K562 (cell line): Measurements from ENCODE around the gene SMURF1. TPM values are rescaled to one million over a fixed set of nuclear protein-coding genes. Genes with fewer than 3 reads are reported as not detected.

Source experiments
- ATAC-seq: fragments of 200-7000 bp; cut with Tn5 transposase; 3 replicates; pipeline ENCODE4 v1.9.1; 2020; ENCODE audit warnings: moderate library complexity
- BruUV-seq: library from RNA; stranded (reverse); fragments of 400-500 nt; replicated peaks from 2 replicates; lab custom pipeline; 2021; lab: Mats Ljungman, UMichigan
- CTCF ChIA-PET: fragments of 300-600 bp; formaldehyde crosslinking; extraction: SDS; loops from one replicate; lab custom pipeline; 2021; ENCODE audit warnings: low intra/inter-chr PET ratio; lab: Yijun Ruan, JAX
- POLR2A ChIA-PET: fragments of 300-600, 350-650 bp; sonication (Branson Sonifier 250); formaldehyde crosslinking; extraction: SDS; loops from one replicate; lab custom pipeline; 2021; ENCODE audit warnings: antibody characterized with exemption, inconsistent platforms; lab: Yijun Ruan, JAX
- DNase-seq, 4 experiments: peaks; one replicate each; pipeline versions ENCODE4 v3.0.0 to v3.0.0-alpha.2; 2011 to 2018; ENCODE audit warnings: low spot score in 3 of 4, mixed read lengths in 3 of 4; ENCODE audit errors: extremely low read depth in 1 of 4
- FAIRE-seq: peaks from 2 replicates; lab custom pipeline; 2011; peaks lifted over from hg19 to GRCh38; lab: Jason Lieb, UNC
- H2AFZ ChIP-seq: 2 replicates; pipeline ENCODE4 v1.6.0; 2011; ENCODE audit warnings: low read depth, low read length, control low read depth, inconsistent platforms
- H3K27ac ChIP-seq: fragments of 200-600 bp; 3 replicates; pipeline ENCODE4 v1.8.0; 2011; ENCODE audit warnings: low read depth, mild to moderate bottlenecking, control low read depth, inconsistent platforms, low read length, moderate library complexity, mixed read lengths; ENCODE audit errors: extremely low read depth
- H3K27me3 ChIP-seq, 2 experiments: fragments of 300-600 bp in 1 of 2; 2 replicates in 1 of 2; 3 replicates in 1 of 2; pipeline versions ENCODE4 v1.6.0 to v1.8.0; 2011; ENCODE audit warnings: inconsistent platforms in 2 of 2, low read length in 2 of 2, mild to moderate bottlenecking in 1 of 2, mixed read lengths in 1 of 2, moderate library complexity in 1 of 2; ENCODE audit not compliant: control insufficient read depth in 2 of 2, insufficient read depth in 2 of 2
- H3K36me3 ChIP-seq: fragments of 300-600 bp; 3 replicates; pipeline ENCODE4 v1.8.0; 2011; ENCODE audit warnings: mild to moderate bottlenecking, low read length, inconsistent platforms; ENCODE audit not compliant: control insufficient read depth, insufficient read depth
- H3K4me1 ChIP-seq, 2 experiments: fragments of 200-600 bp in 1 of 2; replicated peaks in 1 of 2; 2 replicates in 1 of 2; 3 replicates in 1 of 2; pipeline versions ENCODE4 v1.5.1 to v1.8.0; 2011; ENCODE audit warnings: inconsistent platforms in 2 of 2, low read length in 2 of 2, mild to moderate bottlenecking in 1 of 2, mixed read lengths in 1 of 2, moderate library complexity in 1 of 2; ENCODE audit not compliant: control insufficient read depth in 2 of 2, insufficient read depth in 2 of 2
- H3K4me2 ChIP-seq: 2 replicates; pipeline ENCODE4 v1.6.1; 2011; ENCODE audit warnings: low read length, control low read depth, inconsistent platforms, mixed read lengths; ENCODE audit not compliant: insufficient read depth
- H3K4me3 ChIP-seq: fragments of 200-600 bp; sonication (generic), shearing (Covaris generic); 2 replicates; pipeline ENCODE4 v1.5.1; 2016; ENCODE audit warnings: control low read depth, inconsistent platforms
- H3K79me2 ChIP-seq: fragments of 200-600 bp; 3 replicates; pipeline ENCODE4 v1.8.0; 2011; ENCODE audit warnings: low read length, inconsistent platforms; ENCODE audit not compliant: control insufficient read depth, insufficient read depth
- H3K9ac ChIP-seq, 2 experiments: 2 replicates each; pipeline versions ENCODE4 v1.6.0 to v1.6.1; 2011; ENCODE audit warnings: low read depth in 2 of 2, low read length in 2 of 2, control low read depth in 1 of 2, inconsistent platforms in 1 of 2, mild to moderate bottlenecking in 1 of 2, mixed read lengths in 1 of 2; ENCODE audit not compliant: insufficient read depth in 1 of 2
- H3K9me1 ChIP-seq: one replicate; pipeline ENCODE4 v1.6.0; 2011; ENCODE audit warnings: inconsistent platforms, mild to moderate bottlenecking, low read length, moderate library complexity; ENCODE audit not compliant: control insufficient read depth, insufficient read depth
- H3K9me3 ChIP-seq: replicated peaks from 2 replicates; pipeline ENCODE4 v1.5.1; 2011; ENCODE audit warnings: low read depth, low read length, inconsistent platforms; ENCODE audit not compliant: control insufficient read depth, insufficient read depth
- H4K20me1 ChIP-seq: replicated peaks from 2 replicates; pipeline ENCODE4 v1.6.1; 2011; ENCODE audit warnings: low read length, inconsistent platforms, mixed read lengths; ENCODE audit not compliant: control insufficient read depth, insufficient read depth
- DEAF1 ChIP-seq: fragments of 450-650 bp; formaldehyde crosslinking; IDR thresholded peaks from 2 replicates; pipeline ENCODE4 v1.4.0; 2020; ENCODE audit warnings: mild to moderate bottlenecking, moderate library complexity
- HNRNPK ChIP-seq: fragments of 200-400 bp; formaldehyde crosslinking; IDR thresholded peaks from one replicate; pipeline ENCODE4 v1.6.1; 2018; ENCODE audit warnings: mild to moderate bottlenecking, low read depth, low read length; ENCODE audit not compliant: poor library complexity, severe bottlenecking
- HSF4 ChIP-seq: fragments of 250-450 bp; sonication (Bioruptor Pico); IDR thresholded peaks from 2 replicates; pipeline ENCODE4 v2.1.2; 2022; ENCODE audit warnings: mild to moderate bottlenecking, moderate library complexity, borderline replicate concordance
- KLF1 ChIP-seq: fragments of 450-650 bp; IDR thresholded peaks from 2 replicates; pipeline ENCODE4 v1.6.1; 2016; ENCODE audit warnings: missing genetic modification characterization, missing compliant biosample characterization
- SMARCB1 ChIP-seq: IDR thresholded peaks from 2 replicates; pipeline ENCODE4 v1.6.1; 2011; ENCODE audit warnings: improper control_type of control experiment, low read depth; ENCODE audit not compliant: insufficient read length
- TEAD2 ChIP-seq: fragments of 450-650 bp; IDR thresholded peaks from 2 replicates; pipeline ENCODE4 v1.6.1; 2016; ENCODE audit warnings: missing genetic modification characterization, control low read depth, missing compliant biosample characterization
- ZNF436 ChIP-seq: fragments of 250-450, 450-650 bp; sonication (Bioruptor Pico); formaldehyde crosslinking; IDR thresholded peaks from 2 replicates; pipeline ENCODE4 v1.7.0; 2020; ENCODE audit warnings: mild to moderate bottlenecking
- WGBS: fragments of 100-300 bp; shearing (Covaris generic); methylation state at CpG from one replicate; pipeline ENCODE4 v1.1.6; 2016; ENCODE audit warnings: low coverage, mixed read lengths; ENCODE audit not compliant: insufficient coverage; ENCODE audit errors: missing lambda C conversion rate; 5-methylcytosine and 5-hydroxymethylcytosine counted together
- in situ Hi-C: fragments of 300-500 bp; cut with MboI; formaldehyde crosslinking; loops from 4 replicates; pipeline ENCODE4 v1.15.0; 2018; ENCODE audit warnings: inconsistent platforms, mixed read lengths
- intact Hi-C: fragments of 100-400 bp; cut with micrococcal nuclease; formaldehyde crosslinking; loops from 2 replicates; pipeline ENCODE4 v1.14.2; 2022
- polyA plus RNA-seq, 8 experiments: library from polyadenylated mRNA; depleted of rRNA in 4 of 8; stranded (reverse) in 5 of 8; unstranded in 3 of 8; fragments of >200 nt; fragmentation: Nextera tagmentation in 2 of 8; fragmentation: Illumina TruSeq in 1 of 8; extraction: Ambion mirVana in 2 of 8; extraction: Trizol in 1 of 8; gene quantifications; 2 replicates each; pipeline versions ENCODE4 v1.2.1 to v1.2.3, GENCODE V29; 2011 to 2014; ENCODE audit warnings: inconsistent platforms in 1 of 8, missing spikeins in 1 of 8
- total RNA-seq, 7 experiments: library from RNA; depleted of rRNA in 6 of 7; stranded (reverse); fragments of >200 nt in 6 of 7; fragmentation: Illumina TruSeq in 2 of 7; extraction: Trizol in 2 of 7; gene quantifications; 2 replicates each; pipeline versions ENCODE4 v1.2.1 to v1.2.3, GENCODE V29; 2011 to 2021; ENCODE audit warnings: low replicate concordance in 1 of 7

The SMURF1 gene
- total and polyA plus RNA-seq, 9 of the 15 experiments (the other 6 are each of a cell fraction or from before 2014, with no cell fraction given): 1.0 to 20.1 (median 12.6) TPM

DNA sequence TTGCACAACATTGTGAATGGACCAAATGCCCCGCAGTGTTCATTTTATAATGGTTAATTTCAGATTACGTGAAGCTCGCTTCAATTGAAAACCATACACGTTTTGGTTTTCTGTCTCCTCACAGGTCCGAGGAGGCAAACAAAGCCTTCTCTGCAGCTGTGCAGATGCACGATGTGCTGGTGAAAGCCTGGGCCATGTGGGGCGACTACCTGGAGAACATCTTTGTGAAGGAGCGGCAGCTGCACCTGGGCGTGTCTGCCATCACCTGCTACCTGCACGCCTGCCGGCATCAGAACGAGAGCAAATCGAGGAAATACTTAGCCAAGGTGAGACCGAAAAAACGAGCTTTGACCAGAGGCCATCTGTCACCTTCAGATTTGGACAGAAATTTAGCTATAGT lies 155.3 kb downstream of the SMURF1 start:
- Histone ChIP-seq H3K4me3 (no peak overlapping the region), H3K9me3 (no peaks in the 10 kb centered on the region), H3K9me1 (no peaks in the 10 kb centered on the region), H3K9ac (no peak overlapping the region), H3K79me2 (no peaks in the 10 kb centered on the region), H3K36me3 (peaks cover 100% of the 10 kb centered on the region), H3K27ac (no peak overlapping the region), H3K4me2 (no peak overlapping the region), H2AFZ (no peak overlapping the region), H3K4me1 (no peaks in the 10 kb centered on the region), H3K27me3 (no peaks in the 10 kb centered on the region), H4K20me1 (no peaks in the 10 kb centered on the region)
- ATAC-seq (no peak), DNase-seq (no peak), FAIRE-seq (no peak)
- intact Hi-C loops (no loop called here), in situ Hi-C loops (no loop called here)
- CTCF ChIA-PET: no interaction called here
- TF ChIP-seq SMARCB1 (no peak), ZNF436 (CRISPR knock-in tag) (no peak), HSF4 (CRISPR knock-in tag) (no peak), DEAF1 (CRISPR knock-in tag) (no peak), KLF1 (tag) (no peak), TEAD2 (tag) (no peak), HNRNPK (no peak)
- WGBS: 90% methylated on average over 15 of the region's 15 CpGs
- POLR2A ChIA-PET: interaction anchor here (0.5 to 1.0 kb wide), 4 partner anchors 11 to 411 kb away, joined by 3 read pairs; no protein-coding TSS in a partner anchor
- BruUV-seq: no TSS peak
